Activated CD8-positive, alpha-beta memory T cell treated with anti-CD3 and anti-CD28 coated beads, Interleukin-2, amount 50 U/mL, for 4 hours (primary cell): Measurements from ENCODE around the gene MRPS7.

Experiments
- DNase-seq: peaks from one replicate; pipeline ENCODE4 v3.0.0-alpha.2; 2020

MRPS7 gene

DNA sequence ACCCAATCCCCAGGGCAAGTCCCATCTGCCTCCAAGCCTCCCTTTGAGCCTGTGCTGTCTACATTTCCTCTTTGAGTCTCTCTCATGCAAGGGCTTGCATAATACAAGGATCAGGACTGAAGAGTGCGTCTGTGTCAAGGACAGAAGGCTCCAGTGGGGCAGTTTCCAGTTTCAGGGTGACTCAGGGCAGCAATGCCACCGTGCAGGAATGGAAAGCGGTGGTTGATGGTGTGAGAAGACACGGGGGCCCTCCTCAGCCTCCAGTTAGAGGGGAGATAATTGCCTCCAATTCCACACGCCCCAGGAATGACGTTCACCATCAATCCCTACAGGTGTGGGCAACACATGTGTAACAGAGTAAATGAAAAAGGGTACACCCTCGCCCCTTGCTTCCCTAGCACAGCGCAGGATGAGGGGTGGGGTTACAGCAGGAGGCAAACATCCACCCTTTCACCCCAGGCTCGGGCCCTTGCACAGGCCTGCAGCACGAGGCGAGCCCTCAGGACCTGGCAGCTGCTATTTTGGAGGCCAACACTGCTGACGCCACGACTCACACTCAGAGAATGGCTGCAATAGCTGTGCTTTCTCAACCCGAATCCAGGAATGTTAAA is 52.4 kb downstream of the MRPS7 start:
- DNase-seq = no peak

DNA sequence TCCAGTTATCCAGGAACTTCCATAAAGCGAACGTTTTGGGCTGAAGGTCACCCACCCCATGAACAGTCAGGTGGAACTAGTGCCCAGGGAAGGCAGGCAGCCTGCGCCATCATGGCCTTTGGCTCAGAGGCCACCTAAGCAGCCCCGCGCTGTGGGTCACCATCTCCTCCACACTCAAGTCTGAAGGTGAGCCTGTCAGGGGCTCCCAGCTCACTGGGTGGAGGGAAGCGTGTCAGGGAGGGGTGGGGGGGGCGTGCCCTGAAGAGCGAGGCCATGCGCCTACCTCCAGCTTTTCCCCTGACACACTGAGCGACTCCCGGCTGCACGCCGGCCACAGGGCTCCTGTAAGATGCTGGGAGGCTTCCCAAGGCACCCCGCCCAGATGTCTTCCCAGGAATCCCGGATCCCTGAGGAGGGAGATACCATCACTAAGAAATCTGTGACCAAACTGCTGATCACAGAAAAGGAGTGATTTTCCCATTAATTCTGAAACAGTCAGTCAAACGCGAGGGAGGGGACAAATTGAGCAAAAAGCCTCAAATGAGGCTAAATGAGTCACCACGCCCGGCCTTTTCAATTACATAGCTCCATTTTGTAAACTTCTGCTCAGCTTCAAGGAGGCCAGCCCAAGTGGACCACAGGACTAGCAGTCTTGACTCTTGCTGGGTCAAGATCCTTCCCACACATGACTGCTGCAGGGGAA is 54.0 kb downstream of the MRPS7 start:
- no peak for DNase-seq
